GM06990 (cell line): ENCODE measurements around the gene WFDC8.
"Not testable (repeated sequence)": the region's sequence is repeated elsewhere in the genome, so short reads cannot be mapped to it uniquely, and the experiment has no call there.

Experiments
- DNase-seq: peaks from one replicate; pipeline ENCODE4 v3.0.0-alpha.2; 2011; ENCODE audit not compliant: insufficient read length; ENCODE audit errors: extremely low read depth
- H3K27me3 ChIP-seq: replicated peaks from 2 replicates; pipeline ENCODE4 v1.6.0; 2011; ENCODE audit warnings: low read length; ENCODE audit not compliant: control insufficient read depth, insufficient read depth
- H3K36me3 ChIP-seq: 2 replicates; pipeline ENCODE4 v1.5.1; 2011; ENCODE audit warnings: low read length; ENCODE audit not compliant: control insufficient read depth, insufficient read depth
- H3K4me3 ChIP-seq: replicated peaks from 2 replicates; pipeline ENCODE4 v1.5.1; 2011; ENCODE audit warnings: low read depth, mild to moderate bottlenecking, control low read depth, low read length
- TF ChIP-seq, protein P1 (sequence below): IDR thresholded peaks from 2 replicates; pipeline ENCODE4 v1.5.1; 2011; ENCODE audit warnings: low read length, control low read depth, mild to moderate bottlenecking, inconsistent platforms; ENCODE audit not compliant: insufficient read depth, poor library complexity, severe bottlenecking

WFDC8 gene

DNA sequence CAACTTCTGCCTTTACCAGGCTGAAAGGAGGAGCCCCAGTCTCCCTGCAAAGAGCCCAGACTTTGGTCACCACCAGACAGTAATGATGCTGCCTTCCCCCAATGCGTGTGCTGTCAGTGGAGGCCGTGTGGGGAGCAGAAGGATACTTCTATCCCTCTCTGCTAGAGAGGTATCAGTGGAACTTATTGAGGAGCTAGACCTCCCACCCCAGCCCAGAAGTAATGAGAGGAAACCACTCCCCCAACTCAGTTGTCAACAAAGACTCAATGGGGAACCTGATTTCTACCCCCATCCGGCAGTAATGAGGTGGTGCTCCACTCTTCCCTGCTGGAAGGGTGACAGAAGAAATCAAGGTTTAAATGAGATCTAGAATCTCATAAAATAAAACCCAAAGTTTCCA is 4.4 kb upstream of the WFDC8 start:
- Histone ChIP-seq H3K36me3 (no peaks in the 10 kb centered on the region), H3K4me3 (no peak overlapping the region), H3K27me3 (no peaks in the 10 kb centered on the region)
- no peak for DNase-seq
- TF ChIP-seq, protein P1, sequence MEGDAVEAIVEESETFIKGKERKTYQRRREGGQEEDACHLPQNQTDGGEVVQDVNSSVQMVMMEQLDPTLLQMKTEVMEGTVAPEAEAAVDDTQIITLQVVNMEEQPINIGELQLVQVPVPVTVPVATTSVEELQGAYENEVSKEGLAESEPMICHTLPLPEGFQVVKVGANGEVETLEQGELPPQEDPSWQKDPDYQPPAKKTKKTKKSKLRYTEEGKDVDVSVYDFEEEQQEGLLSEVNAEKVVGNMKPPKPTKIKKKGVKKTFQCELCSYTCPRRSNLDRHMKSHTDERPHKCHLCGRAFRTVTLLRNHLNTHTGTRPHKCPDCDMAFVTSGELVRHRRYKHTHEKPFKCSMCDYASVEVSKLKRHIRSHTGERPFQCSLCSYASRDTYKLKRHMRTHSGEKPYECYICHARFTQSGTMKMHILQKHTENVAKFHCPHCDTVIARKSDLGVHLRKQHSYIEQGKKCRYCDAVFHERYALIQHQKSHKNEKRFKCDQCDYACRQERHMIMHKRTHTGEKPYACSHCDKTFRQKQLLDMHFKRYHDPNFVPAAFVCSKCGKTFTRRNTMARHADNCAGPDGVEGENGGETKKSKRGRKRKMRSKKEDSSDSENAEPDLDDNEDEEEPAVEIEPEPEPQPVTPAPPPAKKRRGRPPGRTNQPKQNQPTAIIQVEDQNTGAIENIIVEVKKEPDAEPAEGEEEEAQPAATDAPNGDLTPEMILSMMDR = no peak

GRCh38 chr20:45581702-45582101 is 2.6 kb upstream of the WFDC8 start:
- Histone ChIP-seq H3K36me3 (no peaks in the 10 kb centered on the region), H3K27me3 (no peaks in the 10 kb centered on the region), H3K4me3 (no peak overlapping the region)
- TF ChIP-seq, protein P1 = no peak
- no peak for DNase-seq

- DNase-seq = no peak
- H3K4me3 ChIP-seq = no peak overlapping the region
- TF ChIP-seq, protein P1 = no peak
- H3K27me3 ChIP-seq = no peaks in the 10 kb centered on the region
- H3K36me3 ChIP-seq = no peaks in the 10 kb centered on the region
These were observed 853 bp downstream of the WFDC8 start for GRCh38 chr20:45578231-45578630.

- Histone ChIP-seq H3K36me3 (no peaks in the 10 kb centered on the region), H3K4me3 (no peak overlapping the region), H3K27me3 (no peaks in the 10 kb centered on the region)
- no peak for DNase-seq
- TF ChIP-seq, protein P1 = no peak
These were observed 2.1 kb downstream of the WFDC8 start for GRCh38 chr20:45576995-45577394.

GRCh38 chr20:45575931-45576330 is 3.2 kb downstream of the WFDC8 start:
- no peak overlapping the region for H3K4me3 ChIP-seq
- no peaks in the 10 kb centered on the region for H3K36me3 ChIP-seq
- DNase-seq = no peak
- H3K27me3 ChIP-seq = no peaks in the 10 kb centered on the region
- TF ChIP-seq, protein P1 = no peak

DNA sequence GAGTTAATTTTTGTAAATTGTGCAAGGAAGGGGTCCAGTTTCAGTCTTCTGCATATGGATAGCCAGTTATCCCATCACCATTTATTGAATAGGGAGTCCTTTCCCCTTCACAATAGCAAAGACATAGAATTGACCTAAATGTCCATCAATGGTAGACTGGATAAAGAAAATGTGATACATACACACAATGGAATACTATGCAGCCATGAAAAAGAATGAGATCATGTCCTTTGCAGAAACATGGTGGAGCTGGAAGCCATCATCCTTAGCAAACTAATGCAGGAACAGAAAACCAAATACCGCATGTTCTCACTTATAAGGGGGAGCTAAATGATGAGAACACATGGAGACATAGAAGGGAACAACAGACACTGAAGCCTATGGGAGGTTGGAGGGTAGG is 9.4 kb downstream of the WFDC8 start:
- not testable (repeated sequence) for H3K27me3 ChIP-seq, H3K36me3 ChIP-seq, H3K4me3 ChIP-seq, DNase-seq
